GM12892 (cell line): Measurements from ENCODE around the gene DTNB.

ENCODE experiments used
- POLR2A ChIP-seq: IDR thresholded peaks from 2 replicates; pipeline ENCODE4 v1.6.1; 2011; ENCODE audit warnings: low read depth, low read length, control low read depth
- POLR2AphosphoS5 ChIP-seq: IDR thresholded peaks from 2 replicates; pipeline ENCODE4 v1.6.1; 2011; ENCODE audit warnings: low read depth, low read length, control low read depth
- TAF1 ChIP-seq: IDR thresholded peaks from 2 replicates; pipeline ENCODE4 v1.6.1; 2011; ENCODE audit warnings: low read depth, mild to moderate bottlenecking, control low read depth, low read length, borderline replicate concordance

GRCh38 chr2:25602333-25602723 lies 71.0 kb downstream of the DTNB start:
- no peak for TF ChIP-seq POLR2A
- TF ChIP-seq POLR2AphosphoS5: no peak
- TF ChIP-seq TAF1: no peak
